ENCODE results near the gene KRTAP6-3. TPM values are rescaled to one million over a fixed set of nuclear protein-coding genes. Genes with fewer than 3 reads are reported as not detected.

KRTAP6-3 gene
- total RNA-seq, 1 donor from 2014 or later = not detected

- no peak within 1 kb of the TSS for H3K4me3 Mint-ChIP-seq (ENCODE audit: low read depth)
- no peaks in the 10 kb centered on the region for H3K36me3 Mint-ChIP-seq (ENCODE audit: low read depth)
- no peaks in the 10 kb centered on the region for H3K4me1 Mint-ChIP-seq (ENCODE audit: low read depth)
- H3K27ac Mint-ChIP-seq = no peak within 1 kb of the TSS
- no peaks in the 10 kb centered on the region for H3K27me3 Mint-ChIP-seq (ENCODE audit: low read depth)
- intact Hi-C loops (cut with micrococcal nuclease) = no loop called here
- DNase-seq (ENCODE audit: low spot score) = no peak
- peaks cover 11% of the 10 kb centered on the region for H3K9me3 Mint-ChIP-seq
These were observed 6.6 kb downstream of the KRTAP6-3 start, which contains the start of gene KRTAP6-2 for GRCh38 chr21:30598802-30599201. Gene KRTAP6-2, minus strand, starts transcription at chr21:30598902. Its CDS starts 28 bp downstream, at chr21:30598874.

GRCh38 chr21:30600787-30601186, 8.5 kb downstream of the KRTAP6-3 start, which contains the start of gene KRTAP22-1:
Gene KRTAP22-1, plus strand, starts transcription at chr21:30601087.
- Mint-ChIP-seq H3K36me3 (ENCODE audit: low read depth) (no peaks in the 10 kb centered on the region), H3K27me3 (ENCODE audit: low read depth) (no peaks in the 10 kb centered on the region), H3K4me3 (ENCODE audit: low read depth) (no peak within 1 kb of the TSS), H3K27ac (no peak within 1 kb of the TSS), H3K4me1 (ENCODE audit: low read depth) (no peaks in the 10 kb centered on the region), H3K9me3 (peaks cover 11% of the 10 kb centered on the region)
- intact Hi-C loops (cut with micrococcal nuclease) = no loop called here
- DNase-seq (ENCODE audit: low spot score) = no peak

- Mint-ChIP-seq H3K4me1 (ENCODE audit: low read depth) (no peaks in the 10 kb centered on the region), H3K36me3 (ENCODE audit: low read depth) (no peaks in the 10 kb centered on the region), H3K27me3 (ENCODE audit: low read depth) (no peaks in the 10 kb centered on the region), H3K9me3 (peaks cover 23% of the 10 kb centered on the region), H3K27ac (no peak overlapping the region), H3K4me3 (ENCODE audit: low read depth) (no peak overlapping the region)
- DNase-seq (ENCODE audit: low spot score) = no peak
- intact Hi-C loops (cut with micrococcal nuclease) = no loop called here
These were observed 13.7 kb downstream of the KRTAP6-3 start for GRCh38 chr21:30605968-30606367.

GRCh38 chr21:30612132-30612531, 19.9 kb downstream of the KRTAP6-3 start:
- Mint-ChIP-seq H3K27me3 (ENCODE audit: low read depth) (no peaks in the 10 kb centered on the region), H3K36me3 (ENCODE audit: low read depth) (no peaks in the 10 kb centered on the region), H3K27ac (no peak overlapping the region), H3K4me3 (ENCODE audit: low read depth) (no peak overlapping the region), H3K4me1 (ENCODE audit: low read depth) (no peaks in the 10 kb centered on the region), H3K9me3 (peaks cover 17% of the 10 kb centered on the region)
- intact Hi-C loops (cut with micrococcal nuclease) = no loop called here
- DNase-seq (ENCODE audit: low spot score) = no peak

- Mint-ChIP-seq H3K36me3 (ENCODE audit: low read depth) (no peaks in the 10 kb centered on the region), H3K4me1 (ENCODE audit: low read depth) (no peaks in the 10 kb centered on the region), H3K27me3 (ENCODE audit: low read depth) (no peaks in the 10 kb centered on the region), H3K4me3 (ENCODE audit: low read depth) (no peak within 1 kb of the TSS), H3K9me3 (peaks cover 14% of the 10 kb centered on the region), H3K27ac (no peak within 1 kb of the TSS)
- intact Hi-C loops (cut with micrococcal nuclease) = no loop called here
- no peak for DNase-seq (ENCODE audit: low spot score)
These were observed 21.6 kb downstream of the KRTAP6-3 start, which contains the start of gene KRTAP6-1 for GRCh38 chr21:30613836-30614235. Gene KRTAP6-1, minus strand, starts transcription at chr21:30613930. Its CDS starts 26 bp downstream, at chr21:30613904.

- Mint-ChIP-seq H3K4me1 (ENCODE audit: low read depth) (no peaks in the 10 kb centered on the region), H3K36me3 (ENCODE audit: low read depth) (no peaks in the 10 kb centered on the region), H3K9me3 (peaks cover 13% of the 10 kb centered on the region), H3K27ac (no peak overlapping the region), H3K27me3 (ENCODE audit: low read depth) (no peaks in the 10 kb centered on the region), H3K4me3 (ENCODE audit: low read depth) (no peak overlapping the region)
- intact Hi-C loops (cut with micrococcal nuclease) = no loop called here
- DNase-seq (ENCODE audit: low spot score) = no peak
These were observed 23.0 kb downstream of the KRTAP6-3 start for GRCh38 chr21:30615199-30615598.

GRCh38 chr21:30616125-30616524, 23.9 kb downstream of the KRTAP6-3 start, which contains the start of gene KRTAP20-1:
Gene KRTAP20-1, plus strand, starts transcription at chr21:30616425. Its CDS starts 30 bp downstream, at chr21:30616455.
- no peak within 1 kb of the TSS for H3K27ac Mint-ChIP-seq
- intact Hi-C loops (cut with micrococcal nuclease) = no loop called here
- H3K9me3 Mint-ChIP-seq = peaks cover 4% of the 10 kb centered on the region
- H3K27me3 Mint-ChIP-seq (ENCODE audit: low read depth) = no peaks in the 10 kb centered on the region
- H3K4me1 Mint-ChIP-seq (ENCODE audit: low read depth) = no peaks in the 10 kb centered on the region
- no peaks in the 10 kb centered on the region for H3K36me3 Mint-ChIP-seq (ENCODE audit: low read depth)
- H3K4me3 Mint-ChIP-seq (ENCODE audit: low read depth) = no peak within 1 kb of the TSS
- DNase-seq (ENCODE audit: low spot score) = no peak

- Mint-ChIP-seq H3K27ac (no peak overlapping the region), H3K4me1 (ENCODE audit: low read depth) (no peaks in the 10 kb centered on the region), H3K27me3 (ENCODE audit: low read depth) (no peaks in the 10 kb centered on the region), H3K36me3 (ENCODE audit: low read depth) (no peaks in the 10 kb centered on the region), H3K4me3 (ENCODE audit: low read depth) (no peak overlapping the region), H3K9me3 (no peaks in the 10 kb centered on the region)
- intact Hi-C loops (cut with micrococcal nuclease) = no loop called here
- no peak for DNase-seq (ENCODE audit: low spot score)
These were observed 27.8 kb downstream of the KRTAP6-3 start for GRCh38 chr21:30620080-30620479.

GRCh38 chr21:30620522-30620921, 28.3 kb downstream of the KRTAP6-3 start, which contains the start of gene KRTAP20-4:
Gene KRTAP20-4, plus strand, starts transcription at chr21:30620627.
- Mint-ChIP-seq H3K4me1 (ENCODE audit: low read depth) (no peaks in the 10 kb centered on the region), H3K27ac (no peak within 1 kb of the TSS), H3K27me3 (ENCODE audit: low read depth) (no peaks in the 10 kb centered on the region), H3K36me3 (ENCODE audit: low read depth) (no peaks in the 10 kb centered on the region), H3K4me3 (ENCODE audit: low read depth) (no peak within 1 kb of the TSS), H3K9me3 (no peaks in the 10 kb centered on the region)
- no peak for DNase-seq (ENCODE audit: low spot score)
- intact Hi-C loops (cut with micrococcal nuclease) = no loop called here

- Mint-ChIP-seq H3K36me3 (ENCODE audit: low read depth) (no peaks in the 10 kb centered on the region), H3K4me1 (ENCODE audit: low read depth) (no peaks in the 10 kb centered on the region), H3K27me3 (ENCODE audit: low read depth) (peaks cover 2% of the 10 kb centered on the region), H3K9me3 (no peaks in the 10 kb centered on the region), H3K27ac (no peak overlapping the region), H3K4me3 (ENCODE audit: low read depth) (no peak overlapping the region)
- no peak for DNase-seq (ENCODE audit: low spot score)
- intact Hi-C loops (cut with micrococcal nuclease) = no loop called here
These were observed 31.1 kb downstream of the KRTAP6-3 start for GRCh38 chr21:30623362-30623761.

- no peak for DNase-seq (ENCODE audit: low spot score)
- Mint-ChIP-seq H3K9me3 (no peaks in the 10 kb centered on the region), H3K27me3 (ENCODE audit: low read depth) (peaks cover 2% of the 10 kb centered on the region), H3K4me1 (ENCODE audit: low read depth) (no peaks in the 10 kb centered on the region), H3K4me3 (ENCODE audit: low read depth) (no peak overlapping the region), H3K36me3 (ENCODE audit: low read depth) (no peaks in the 10 kb centered on the region), H3K27ac (no peak overlapping the region)
- intact Hi-C loops (cut with micrococcal nuclease) = no loop called here
These were observed 33.4 kb downstream of the KRTAP6-3 start for GRCh38 chr21:30625449-30626165.

- H3K27ac Mint-ChIP-seq = no peak overlapping the region
- no peak overlapping the region for H3K4me3 Mint-ChIP-seq (ENCODE audit: low read depth)
- no peaks in the 10 kb centered on the region for H3K4me1 Mint-ChIP-seq (ENCODE audit: low read depth)
- no peak for DNase-seq (ENCODE audit: low spot score)
- intact Hi-C loops (cut with micrococcal nuclease) = no loop called here
- peaks cover 2% of the 10 kb centered on the region for H3K27me3 Mint-ChIP-seq (ENCODE audit: low read depth)
- H3K9me3 Mint-ChIP-seq = no peaks in the 10 kb centered on the region
- H3K36me3 Mint-ChIP-seq (ENCODE audit: low read depth) = no peaks in the 10 kb centered on the region
These were observed 35.9 kb downstream of the KRTAP6-3 start for GRCh38 chr21:30628109-30628508.

GRCh38 chr21:30629200-30629599, 37.0 kb downstream of the KRTAP6-3 start:
- Mint-ChIP-seq H3K9me3 (no peaks in the 10 kb centered on the region), H3K27ac (no peak overlapping the region)
- intact Hi-C loops (cut with micrococcal nuclease) = no loop called here

More at GRCh38 chr21:30629200-30629599, 37.0 kb downstream of the KRTAP6-3 start:
- Mint-ChIP-seq H3K36me3 (ENCODE audit: low read depth) (no peaks in the 10 kb centered on the region), H3K27me3 (ENCODE audit: low read depth) (peaks cover 2% of the 10 kb centered on the region), H3K4me1 (ENCODE audit: low read depth) (no peaks in the 10 kb centered on the region), H3K4me3 (ENCODE audit: low read depth) (no peak overlapping the region)
- DNase-seq (ENCODE audit: low spot score) = no peak

Data from activated T-helper 2 cell treated with anti-CD3 and anti-CD28 coated beads, Interferon-gamma antibody, Interleukin-2, Interleukin-4, amounts not matched to agents 10 μg/mL and 5 μg/mL and 100 μg/mL, durations not matched to agents 14 hours and 24 hours and 36 hours (primary cell).